Small intestine (tissue), 7 donors: Measurements from ENCODE around the gene CTF1. TPM values are rescaled to one million over a fixed set of nuclear protein-coding genes. Genes with fewer than 3 reads are reported as not detected.

Source experiments
- DNase-seq, 2 donors: peaks; one replicate each; pipeline versions ENCODE4 v3.0.0 to v3.0.0-alpha.2; 2013
- FAIRE-seq: peaks from 2 replicates; lab custom pipeline; 2012; peaks lifted over from hg19 to GRCh38; lab: Jason Lieb, UNC
- H3K27ac ChIP-seq, 3 donors: one replicate each; pipeline ENCODE4 v1.5.1; 2013; ENCODE audit warnings: low read length in 2 of 3, mild to moderate bottlenecking in 2 of 3, control low read depth in 1 of 3, inconsistent platforms in 1 of 3, low read depth in 1 of 3, moderate library complexity in 1 of 3
- H3K27me3 ChIP-seq, 3 donors: one replicate each; pipeline ENCODE4 v1.6.1; 2013; ENCODE audit warnings: low read length in 3 of 3, inconsistent platforms in 1 of 3; ENCODE audit not compliant: control insufficient read depth in 3 of 3, insufficient read depth in 3 of 3
- H3K36me3 ChIP-seq, 3 donors: one replicate each; pipeline ENCODE4 v1.6.1; 2013; ENCODE audit warnings: low read length in 3 of 3, inconsistent platforms in 1 of 3, low read depth in 1 of 3, mild to moderate bottlenecking in 1 of 3, moderate library complexity in 1 of 3; ENCODE audit not compliant: control insufficient read depth in 3 of 3, insufficient read depth in 2 of 3
- H3K4me1 ChIP-seq, 3 donors: one replicate each; pipeline ENCODE4 v1.6.1; 2013; ENCODE audit warnings: low read length in 2 of 3, inconsistent platforms in 1 of 3, low read depth in 1 of 3, mild to moderate bottlenecking in 1 of 3, moderate library complexity in 1 of 3; ENCODE audit not compliant: control insufficient read depth in 3 of 3, insufficient read depth in 2 of 3
- H3K4me3 ChIP-seq, 3 donors: one replicate each; pipeline ENCODE4 v1.5.1; 2013; ENCODE audit warnings: low read length in 3 of 3, control low read depth in 1 of 3, inconsistent platforms in 1 of 3, low read depth in 1 of 3, mild to moderate bottlenecking in 1 of 3, moderate library complexity in 1 of 3
- H3K9me3 ChIP-seq, 2 donors: one replicate each; pipeline ENCODE4 v1.6.1; 2013; ENCODE audit warnings: low read depth in 1 of 2, low read length in 1 of 2; ENCODE audit not compliant: control insufficient read depth in 2 of 2, insufficient read depth in 1 of 2
- WGBS, 3 donors: extraction: QIAGEN DNeasy Blood & Tissue Kit; methylation state at CpG; one replicate each; pipeline ENCODE4 v1.1.7; 2013; 5-methylcytosine and 5-hydroxymethylcytosine counted together
- polyA plus RNA-seq, 4 donors: library from polyadenylated mRNA; stranded (reverse) in 3 of 4; unstranded in 1 of 4; fragments of 200-250 nt in 3 of 4; fragments of 120-200 nt in 1 of 4; gene quantifications; one replicate each; pipeline versions ENCODE4 v1.2.1 to v1.2.3, GENCODE V29; 2013
- donor health status: healthy with polysubstance abuse.
- donor health status: control.
- donor health status: control.
- donor health status: Bipolar disorder and iron deficiency.
- donor health status: healthy.

The CTF1 gene
- polyA plus RNA-seq, 4 donors: 1.1 to 3.0 TPM; not detected in 2

- FAIRE-seq (no peak), DNase-seq (no peak)
- no peak overlapping the region for H3K4me3 ChIP-seq
- no peaks in the 10 kb centered on the region for H3K27me3 ChIP-seq
- H3K4me1 ChIP-seq: peaks cover 0 to 15% (median 6%) of the 10 kb centered on the region in 3 donors
- H3K9me3 ChIP-seq: no peaks in the 10 kb centered on the region
- 76 to 82% (median 79%) methylated on average over 10 of the region's 10 CpGs for WGBS, 3 donors
- peaks cover 0 to 51% (median 7%) of the 10 kb centered on the region in 3 donors for H3K36me3 ChIP-seq
- no peak overlapping the region for H3K27ac ChIP-seq
Measured at GRCh38 chr16:30925995-30926811, 29.8 kb downstream of the CTF1 start.

GRCh38 chr16:30926937-30927788, 30.7 kb downstream of the CTF1 start:
- FAIRE-seq: no peak
- H3K36me3 ChIP-seq: peaks cover 2 to 58% (median 7%) of the 10 kb centered on the region in 3 donors
- WGBS, 3 donors: 91 to 92% (median 91%) methylated on average over 17 to 22 of the region's 22 CpGs
- peaks cover 0 to 23% (median 6%) of the 10 kb centered on the region in 3 donors for H3K4me1 ChIP-seq
- H3K27me3 ChIP-seq: no peaks in the 10 kb centered on the region
- H3K27ac ChIP-seq: no peak overlapping the region
- H3K9me3 ChIP-seq: no peaks in the 10 kb centered on the region
- H3K4me3 ChIP-seq: no peak overlapping the region
- DNase-seq: no peak

GRCh38 chr16:30927789-30928378, 31.5 kb downstream of the CTF1 start:
- peaks cover 2 to 66% (median 7%) of the 10 kb centered on the region in 3 donors for H3K36me3 ChIP-seq
- FAIRE-seq: no peak

GRCh38 chr16:30928390-30928789, 32.0 kb downstream of the CTF1 start:
- no peak for FAIRE-seq
- Histone ChIP-seq H3K27ac (no peak overlapping the region), H3K9me3 (no peaks in the 10 kb centered on the region), H3K4me3 (no peak overlapping the region), H3K36me3 (peaks cover 2 to 68% (median 7%) of the 10 kb centered on the region in 3 donors), H3K4me1 (peaks cover 0 to 27% (median 6%) of the 10 kb centered on the region in 3 donors), H3K27me3 (no peaks in the 10 kb centered on the region)
- DNase-seq: no peak
- WGBS, 3 donors: 84 to 90% (median 89%) methylated on average over 8 to 11 of the region's 11 CpGs

More at GRCh38 chr16:30927789-30928378, 31.5 kb downstream of the CTF1 start:
- Histone ChIP-seq H3K9me3 (no peaks in the 10 kb centered on the region), H3K4me3 (no peak overlapping the region), H3K27me3 (no peaks in the 10 kb centered on the region), H3K27ac (no peak overlapping the region), H3K4me1 (peaks cover 0 to 27% (median 6%) of the 10 kb centered on the region in 3 donors)
- peak; percentile 52 to 72 for DNase-seq
- 65 to 75% (median 70%) methylated on average over 12 to 15 of the region's 15 CpGs for WGBS, 3 donors

- H3K4me1 ChIP-seq: peaks cover 0 to 27% (median 6%) of the 10 kb centered on the region in 3 donors
- H3K36me3 ChIP-seq: peaks cover 2 to 76% (median 7%) of the 10 kb centered on the region in 3 donors
- DNase-seq (no peak), FAIRE-seq (no peak)
- no peak overlapping the region for H3K4me3 ChIP-seq
- WGBS, 3 donors: 71 to 79% (median 78%) methylated on average over 7 of the region's 7 CpGs
- H3K27me3 ChIP-seq: no peaks in the 10 kb centered on the region
- H3K27ac ChIP-seq: no peak overlapping the region
- no peaks in the 10 kb centered on the region for H3K9me3 ChIP-seq
Measured at GRCh38 chr16:30929167-30929566, 32.8 kb downstream of the CTF1 start.

- Histone ChIP-seq H3K4me3 (no peak overlapping the region), H3K27me3 (no peaks in the 10 kb centered on the region), H3K9me3 (no peaks in the 10 kb centered on the region), H3K27ac (no peak overlapping the region), H3K36me3 (peaks cover 2 to 85% (median 7%) of the 10 kb centered on the region in 3 donors), H3K4me1 (peaks cover 0 to 22% (median 0%) of the 10 kb centered on the region in 3 donors)
- 94 to 97% (median 95%) methylated on average over 22 to 35 of the region's 35 CpGs for WGBS, 3 donors
- FAIRE-seq (no peak), DNase-seq (no peak)
Measured at GRCh38 chr16:30930160-30930571, 33.8 kb downstream of the CTF1 start.

GRCh38 chr16:30931068-30931650, 34.7 kb downstream of the CTF1 start:
- FAIRE-seq (no peak), DNase-seq (peak; percentile 38 to 54)
- Histone ChIP-seq H3K27me3 (no peaks in the 10 kb centered on the region), H3K4me3 (no peak overlapping the region), H3K9me3 (no peaks in the 10 kb centered on the region), H3K4me1 (peaks cover 0 to 22% (median 0%) of the 10 kb centered on the region in 3 donors), H3K36me3 (peaks cover 2 to 90% (median 7%) of the 10 kb centered on the region in 3 donors), H3K27ac (peak overlapping the region in 1 of 3 donors; percentile 63)
- 42 to 72% (median 58%) methylated on average over 12 of the region's 12 CpGs for WGBS, 3 donors
